ENCODE data around the gene HAVCR1.

DNA sequence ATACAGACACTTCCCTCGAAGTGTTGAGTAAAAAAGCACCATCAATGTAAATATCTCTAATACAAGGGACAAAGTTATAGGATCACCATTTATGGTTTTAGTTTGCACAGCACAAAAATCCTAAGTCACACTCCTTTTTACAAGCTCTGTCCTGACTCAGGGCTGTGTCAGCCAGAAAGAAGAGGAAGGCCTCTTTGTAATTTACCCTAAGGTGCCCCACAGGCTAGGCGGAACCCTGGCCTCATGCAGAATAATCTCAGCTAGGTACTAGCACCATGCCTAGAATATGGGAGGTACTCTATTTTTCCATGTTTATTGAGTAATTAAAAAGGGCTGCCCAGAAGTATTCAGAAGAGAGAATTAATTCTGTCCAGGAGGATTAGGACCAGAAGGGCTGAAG, 36.9 kb downstream of the HAVCR1 start:
- no peak for TF ChIP-seq CTCF (conservative IDR thresholded peaks at IDR 0.05; ENCODE audit: low read depth, low read length)
- TF ChIP-seq EZH2 (IDR thresholded peaks at IDR 0.05; ENCODE audit: borderline replicate concordance, low read depth, low read length, poor library complexity, severe bottlenecking): no peak

Data from A673 (cell line).